Activated CD4-positive, alpha-beta memory T cell treated with anti-CD3 and anti-CD28 coated beads for 36 hours (primary cell): ENCODE data around the gene ANLN. TPM values are rescaled to one million over a fixed set of nuclear protein-coding genes. Genes with fewer than 3 reads are reported as not detected.
"Not testable (repeated sequence)": the region's sequence is repeated elsewhere in the genome, so short reads cannot be mapped to it uniquely, and the experiment has no call there.

Experiments
- CTCF ChIA-PET: fragments of 350-600 bp; sonication (Branson Sonifier 250); formaldehyde crosslinking; loops from one replicate; lab custom pipeline; 2021; ENCODE audit warnings: antibody characterized with exemption, inconsistent platforms; lab: Charles Lee
- POLR2A ChIA-PET: fragments of 350-600 bp; sonication (Branson Sonifier 250); formaldehyde crosslinking; loops from one replicate; lab custom pipeline; 2021; ENCODE audit warnings: antibody characterized with exemption; lab: Charles Lee
- DNase-seq: peaks from one replicate; pipeline ENCODE4 v3.0.0-alpha.2; 2020
- H3K27ac Mint-ChIP-seq: one replicate; pipeline ENCODE4 v1.8.0; 2021; ENCODE audit warnings: mixed read lengths
- H3K27me3 Mint-ChIP-seq: one replicate; pipeline ENCODE4 v1.8.0; 2021; ENCODE audit warnings: mixed read lengths
- H3K36me3 Mint-ChIP-seq: one replicate; pipeline ENCODE4 v1.8.0; 2021; ENCODE audit warnings: mixed read lengths
- H3K4me1 Mint-ChIP-seq: one replicate; pipeline ENCODE4 v1.8.0; 2021; ENCODE audit warnings: low read depth, mixed read lengths
- H3K4me3 Mint-ChIP-seq: one replicate; pipeline ENCODE4 v1.8.0; 2021; ENCODE audit warnings: mild to moderate bottlenecking, mixed read lengths
- H3K9me3 Mint-ChIP-seq: one replicate; pipeline ENCODE4 v1.8.0; 2021; ENCODE audit warnings: mixed read lengths
- intact Hi-C: fragments of 100-400 bp; cut with micrococcal nuclease; formaldehyde crosslinking; loops from one replicate; pipeline ENCODE4 v1.15.1; 2023
- total RNA-seq, 2 experiments: library from RNA; stranded (reverse); gene quantifications; one replicate each; pipeline ENCODE4 v1.2.3, GENCODE V29; 2021

Gene ANLN
- total RNA-seq, 2 experiments from 2014 or later = 46.6 to 54.7 TPM

GRCh38 chr7:36455646-36456045 is 66.0 kb downstream of the ANLN start:
- intact Hi-C loops = no loop called here
- DNase-seq = no peak
- H3K27me3 Mint-ChIP-seq = no peaks in the 10 kb centered on the region
- no peak overlapping the region for H3K4me3 Mint-ChIP-seq
- CTCF ChIA-PET = interaction anchor here (1.6 kb wide), 1 partner anchor 14 kb away, joined by 3 read pairs; no protein-coding TSS in a partner anchor
- H3K27ac Mint-ChIP-seq = no peak overlapping the region
- H3K4me1 Mint-ChIP-seq = no peaks in the 10 kb centered on the region
- peaks cover 17% of the 10 kb centered on the region for H3K36me3 Mint-ChIP-seq
- POLR2A ChIA-PET = interaction anchor here (0.6 kb wide), 1 partner anchor 409 kb away, joined by 3 read pairs; no protein-coding TSS in a partner anchor
- H3K9me3 Mint-ChIP-seq = no peaks in the 10 kb centered on the region

- Mint-ChIP-seq H3K4me1 (no peaks in the 10 kb centered on the region), H3K27ac (no peak overlapping the region), H3K9me3 (no peaks in the 10 kb centered on the region), H3K36me3 (peaks cover 12% of the 10 kb centered on the region), H3K4me3 (no peak overlapping the region), H3K27me3 (no peaks in the 10 kb centered on the region)
- ChIA-PET POLR2A (interaction anchor here (0.6 kb wide), 1 partner anchor 409 kb away, joined by 3 read pairs; no protein-coding TSS in a partner anchor), CTCF (interaction anchor here (1.6 kb wide), 1 partner anchor 15 kb away, joined by 3 read pairs; no protein-coding TSS in a partner anchor)
- no peak for DNase-seq
- intact Hi-C loops = no loop called here
Measured at GRCh38 chr7:36456138-36456537, 66.5 kb downstream of the ANLN start.

- no peak overlapping the region for H3K27ac Mint-ChIP-seq
- H3K9me3 Mint-ChIP-seq = no peaks in the 10 kb centered on the region
- no peak for DNase-seq
- ChIA-PET POLR2A (no interaction called here), CTCF (interaction anchor here (1.6 kb wide), 1 partner anchor 15 kb away, joined by 3 read pairs; no protein-coding TSS in a partner anchor)
- H3K36me3 Mint-ChIP-seq = peaks cover 11% of the 10 kb centered on the region
- intact Hi-C loops = no loop called here
- H3K4me1 Mint-ChIP-seq = no peaks in the 10 kb centered on the region
- H3K27me3 Mint-ChIP-seq = no peaks in the 10 kb centered on the region
- no peak overlapping the region for H3K4me3 Mint-ChIP-seq
Measured at GRCh38 chr7:36456548-36456947, 66.9 kb downstream of the ANLN start.

DNA sequence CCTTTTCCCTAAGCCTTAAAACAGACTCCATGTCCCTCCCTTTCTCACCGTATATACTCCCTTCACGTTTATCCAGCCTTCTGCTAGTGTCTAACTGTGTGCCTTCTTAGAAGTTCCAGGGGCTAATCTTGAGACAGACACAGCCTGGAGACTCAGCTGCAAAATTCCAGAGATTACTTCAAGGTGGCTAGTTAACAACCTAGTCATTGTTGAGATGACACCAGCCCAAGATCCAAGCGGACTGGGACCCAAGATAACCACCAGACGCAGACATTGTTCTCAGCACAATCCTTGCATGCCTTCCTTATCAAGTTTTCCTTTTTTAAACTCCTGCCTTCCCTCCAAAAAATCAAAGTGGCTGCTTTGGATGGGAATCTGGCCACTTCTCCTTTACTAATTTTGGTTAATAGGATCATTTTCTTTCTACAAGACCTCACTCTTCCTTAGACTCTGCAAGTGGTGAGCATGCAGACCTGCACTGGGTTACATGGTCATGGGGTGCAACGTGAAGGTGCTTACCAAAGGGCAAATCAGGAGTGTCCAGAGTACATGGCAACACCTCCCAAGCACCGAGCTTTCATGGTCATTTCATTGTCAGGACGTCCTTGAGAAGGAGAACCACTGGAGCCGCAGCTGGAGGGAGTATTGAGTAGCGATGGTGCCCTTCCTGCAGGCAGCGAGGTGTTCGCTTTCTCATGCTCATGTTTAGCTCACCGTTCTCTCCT is 69.7 kb downstream of the ANLN start:
- H3K9me3 Mint-ChIP-seq = no peaks in the 10 kb centered on the region
- H3K36me3 Mint-ChIP-seq = no peaks in the 10 kb centered on the region
- intact Hi-C loops = no loop called here
- ChIA-PET CTCF (no interaction called here), POLR2A (no interaction called here)
- H3K4me1 Mint-ChIP-seq = no peaks in the 10 kb centered on the region
- no peak overlapping the region for H3K4me3 Mint-ChIP-seq
- H3K27ac Mint-ChIP-seq = no peak overlapping the region
- no peak for DNase-seq
- H3K27me3 Mint-ChIP-seq = no peaks in the 10 kb centered on the region

DNA sequence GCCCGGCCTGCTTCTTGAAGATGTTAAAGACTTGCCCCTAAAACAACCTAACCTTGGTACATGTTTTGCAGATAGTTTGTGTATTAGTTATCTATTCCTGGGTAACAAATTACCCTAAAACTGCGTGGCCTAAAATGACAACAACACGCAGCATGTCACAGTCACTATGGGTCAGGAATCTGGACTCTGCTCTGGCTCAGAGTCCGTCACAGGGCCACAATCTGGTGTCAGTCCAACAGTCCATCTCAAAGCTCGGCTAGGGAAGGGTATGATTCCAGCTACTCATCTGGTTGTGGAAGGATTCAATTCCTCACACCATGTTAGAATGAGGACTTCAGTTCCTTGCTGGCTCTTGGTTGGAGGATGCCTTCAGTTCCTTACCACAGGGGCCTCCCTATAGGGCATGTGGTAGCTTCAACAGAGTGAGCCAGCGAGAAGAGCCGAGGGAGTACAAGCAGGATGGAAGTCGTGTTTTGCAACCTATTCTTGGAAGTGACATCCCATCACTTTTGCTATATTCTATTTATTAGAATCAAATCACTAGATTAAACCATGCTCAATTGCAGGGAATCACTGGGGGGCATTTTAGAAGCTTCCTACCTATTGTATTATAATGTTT is 71.3 kb downstream of the ANLN start:
- DNase-seq = no peak
- POLR2A ChIA-PET = interaction anchor here (0.7 kb wide), 1 partner anchor 716 kb away, joined by 3 read pairs; no protein-coding TSS in a partner anchor
- Mint-ChIP-seq H3K27ac (no peak overlapping the region), H3K36me3 (no peaks in the 10 kb centered on the region), H3K9me3 (no peaks in the 10 kb centered on the region), H3K4me3 (no peak overlapping the region), H3K4me1 (no peaks in the 10 kb centered on the region), H3K27me3 (peaks cover 1% of the 10 kb centered on the region)
- CTCF ChIA-PET = interaction anchor here (0.8 to 1.1 kb wide), 2 partner anchors 20 to 27 kb away, joined by 3 to 4 read pairs; no protein-coding TSS in a partner anchor
- intact Hi-C loops = no loop called here

- intact Hi-C loops = no loop called here
- Mint-ChIP-seq H3K4me1 (no peaks in the 10 kb centered on the region), H3K27me3 (peaks cover 6% of the 10 kb centered on the region), H3K27ac (no peak overlapping the region), H3K9me3 (no peaks in the 10 kb centered on the region), H3K4me3 (no peak overlapping the region), H3K36me3 (no peaks in the 10 kb centered on the region)
- ChIA-PET POLR2A (no interaction called here), CTCF (interaction anchor here (1.1 kb wide), 1 partner anchor 21 kb away, joined by 4 read pairs; no protein-coding TSS in a partner anchor)
- DNase-seq = no peak
Measured at GRCh38 chr7:36462551-36463137, 73.0 kb downstream of the ANLN start.

GRCh38 chr7:36464271-36464670 is 74.6 kb downstream of the ANLN start:
- ChIA-PET CTCF (no interaction called here), POLR2A (interaction anchor here (1.0 kb wide), 1 partner anchor 45 kb away, joined by 3 read pairs; no protein-coding TSS in a partner anchor)
- intact Hi-C loops = no loop called here

GRCh38 chr7:36466001-36466400 is 76.3 kb downstream of the ANLN start:
- DNase-seq, H3K9me3 Mint-ChIP-seq, H3K27ac Mint-ChIP-seq, H3K36me3 Mint-ChIP-seq, H3K4me3 Mint-ChIP-seq, intact Hi-C loops, H3K4me1 Mint-ChIP-seq, POLR2A ChIA-PET, CTCF ChIA-PET: not testable (repeated sequence)
- H3K27me3 Mint-ChIP-seq = peaks cover 11% of the 10 kb centered on the region

More at GRCh38 chr7:36464271-36464670, 74.6 kb downstream of the ANLN start:
- no peaks in the 10 kb centered on the region for H3K9me3 Mint-ChIP-seq
- H3K36me3 Mint-ChIP-seq = no peaks in the 10 kb centered on the region
- no peak overlapping the region for H3K4me3 Mint-ChIP-seq
- no peak for DNase-seq
- H3K27ac Mint-ChIP-seq = no peak overlapping the region
- H3K27me3 Mint-ChIP-seq = peaks cover 11% of the 10 kb centered on the region
- no peaks in the 10 kb centered on the region for H3K4me1 Mint-ChIP-seq

GRCh38 chr7:36468370-36469101 is 78.9 kb downstream of the ANLN start:
- H3K9me3 Mint-ChIP-seq = no peaks in the 10 kb centered on the region
- H3K4me3 Mint-ChIP-seq = no peak overlapping the region
- ChIA-PET CTCF (interaction anchor here (1.1 to 1.4 kb wide), 2 partner anchors 202 to 731 kb away, joined by 3 to 4 read pairs; no protein-coding TSS in a partner anchor), POLR2A (no interaction called here)
- H3K4me1 Mint-ChIP-seq = no peaks in the 10 kb centered on the region
- intact Hi-C loops = no loop called here
- H3K27ac Mint-ChIP-seq = no peak overlapping the region
- peaks cover 11% of the 10 kb centered on the region for H3K27me3 Mint-ChIP-seq
- no peak for DNase-seq
- H3K36me3 Mint-ChIP-seq = no peaks in the 10 kb centered on the region

DNA sequence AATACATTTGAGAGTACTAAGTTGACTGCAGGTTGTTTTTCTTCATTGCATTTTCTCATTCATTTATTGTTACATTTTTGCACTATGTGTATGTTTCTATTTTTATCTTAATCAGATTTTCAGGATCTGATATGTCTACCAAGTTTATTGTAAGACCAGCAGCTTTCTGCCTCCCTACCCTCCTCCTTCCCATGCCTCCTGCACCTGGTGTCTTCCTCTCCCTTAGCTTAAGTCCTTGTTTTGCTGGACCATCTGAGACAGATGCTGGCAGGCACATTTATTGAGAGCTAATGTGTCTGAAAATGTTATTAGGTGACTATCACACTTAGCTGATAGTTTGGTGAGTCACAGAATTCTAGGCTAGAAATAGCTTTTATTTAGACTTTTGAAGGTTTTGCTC is 79.6 kb downstream of the ANLN start:
- peaks cover 5% of the 10 kb centered on the region for H3K4me1 Mint-ChIP-seq
- no peak overlapping the region for H3K27ac Mint-ChIP-seq
- no peaks in the 10 kb centered on the region for H3K36me3 Mint-ChIP-seq
- CTCF ChIA-PET = interaction anchor here (1.1 to 1.4 kb wide), 3 partner anchors 200 to 731 kb away, joined by 3 to 4 read pairs (median 3); no protein-coding TSS in a partner anchor
- DNase-seq = no peak
- POLR2A ChIA-PET = no interaction called here
- intact Hi-C loops = no loop called here
- H3K4me3 Mint-ChIP-seq = no peak overlapping the region
- peaks cover 11% of the 10 kb centered on the region for H3K27me3 Mint-ChIP-seq
- H3K9me3 Mint-ChIP-seq = no peaks in the 10 kb centered on the region

- Mint-ChIP-seq H3K4me3 (no peak overlapping the region), H3K9me3 (no peaks in the 10 kb centered on the region), H3K27ac (no peak overlapping the region), H3K36me3 (no peaks in the 10 kb centered on the region), H3K27me3 (peaks cover 5% of the 10 kb centered on the region), H3K4me1 (peaks cover 15% of the 10 kb centered on the region)
- CTCF ChIA-PET = interaction anchor here (0.5 to 5.4 kb wide), 5 partner anchors 15 to 729 kb away, joined by 3 to 24 read pairs (median 4); no protein-coding TSS in a partner anchor
- no peak for DNase-seq
- POLR2A ChIA-PET = no interaction called here
- intact Hi-C loops = loop anchor here (5.0 to 10.0 kb wide), 3 partner anchors 200 to 493 kb away; no protein-coding TSS in a partner anchor
Measured at GRCh38 chr7:36472141-36472729, 82.6 kb downstream of the ANLN start.
